T47D (cell line): Measurements from ENCODE around the gene PHB1.
"Not testable (repeated sequence)": the region's sequence is repeated elsewhere in the genome, so short reads cannot be mapped to it uniquely, and the experiment has no call there.

Experiments used
- DNase-seq, 2 experiments: peaks; one replicate each; pipeline versions ENCODE4 v3.0.0 to v3.0.0-alpha.2; 2011 to 2012; ENCODE audit warnings: low read depth in 1 of 2, low spot score in 1 of 2
- JUND ChIP-seq: IDR thresholded peaks from 2 replicates; pipeline ENCODE4 v1.6.1; 2012; ENCODE audit warnings: low read depth
- in situ Hi-C: cut with HindIII; loops from 2 replicates; pipeline ENCODE4 v1.10.0; 2016; ENCODE audit warnings: low sequenced_read_pairs, low pct_unique_long_range_greater_than_20kb

PHB1 gene

GRCh38 chr17:49436174-49436573 lies 21.5 kb upstream of the PHB1 start:
- in situ Hi-C loops, result no loop called here
- no peak for DNase-seq
- TF ChIP-seq JUND, result no peak

GRCh38 chr17:49435671-49436029 lies 21.0 kb upstream of the PHB1 start:
- no peak for DNase-seq
- TF ChIP-seq JUND, result no peak
- in situ Hi-C loops, result no loop called here

GRCh38 chr17:49434821-49435670 lies 20.4 kb upstream of the PHB1 start:
- peak; percentile 78 to 86 for DNase-seq
- in situ Hi-C loops, result no loop called here
- no peak for TF ChIP-seq JUND

- TF ChIP-seq JUND, result no peak
- no peak for DNase-seq
- in situ Hi-C loops, result no loop called here
These were observed 18.5 kb upstream of the PHB1 start for GRCh38 chr17:49433000-49433694.

- in situ Hi-C loops, result no loop called here
- DNase-seq, result no peak
- no peak for TF ChIP-seq JUND
These were observed 17.1 kb upstream of the PHB1 start for GRCh38 chr17:49431743-49432142.

GRCh38 chr17:49425004-49425286 lies 10.3 kb upstream of the PHB1 start:
- in situ Hi-C loops, result no loop called here
- TF ChIP-seq JUND, result no peak
- DNase-seq, result no peak

- in situ Hi-C loops, DNase-seq: not testable (repeated sequence)
These were observed 9.8 kb upstream of the PHB1 start for GRCh38 chr17:49424276-49425003.

GRCh38 chr17:49422714-49423113 lies 8.0 kb upstream of the PHB1 start:
- no peak for TF ChIP-seq JUND
- in situ Hi-C loops, result no loop called here
- DNase-seq, result no peak

- DNase-seq, in situ Hi-C loops: not testable (repeated sequence)
These were observed 5.1 kb upstream of the PHB1 start for GRCh38 chr17:49419761-49420160.

GRCh38 chr17:49418754-49419740 lies 4.4 kb upstream of the PHB1 start:
- in situ Hi-C loops, DNase-seq: not testable (repeated sequence)

GRCh38 chr17:49414271-49414621 lies 436 bp downstream of the PHB1 start:
- TF ChIP-seq JUND, result no peak
- in situ Hi-C loops, result no loop called here
- no peak for DNase-seq

- in situ Hi-C loops, result no loop called here
- no peak for DNase-seq
These were observed 5.6 kb downstream of the PHB1 start for GRCh38 chr17:49409066-49409465.

More at GRCh38 chr17:49409066-49409465, 5.6 kb downstream of the PHB1 start:
- TF ChIP-seq JUND, result no peak
